GM12891 (cell line): ENCODE results near the gene ASCL2. TPM values are rescaled to one million over a fixed set of nuclear protein-coding genes. Genes with fewer than 3 reads are reported as not detected.

Experiments used
- DNase-seq: peaks from one replicate; pipeline ENCODE4 v3.0.0; 2011; ENCODE audit warnings: low spot score; ENCODE audit not compliant: insufficient read length
- FAIRE-seq: peaks from 2 replicates; lab custom pipeline; 2011; peaks lifted over from hg19 to GRCh38; lab: Jason Lieb, UNC
- PAX5 ChIP-seq: IDR thresholded peaks from 2 replicates; pipeline ENCODE4 v1.6.1; 2011; ENCODE audit warnings: low read length, moderate library complexity, mild to moderate bottlenecking; ENCODE audit not compliant: insufficient read depth, severe bottlenecking
- POLR2A ChIP-seq: IDR thresholded peaks from 2 replicates; pipeline ENCODE4 v1.6.1; 2011; ENCODE audit warnings: low read depth, low read length, control low read depth
- POLR2AphosphoS5 ChIP-seq: IDR thresholded peaks from 2 replicates; pipeline ENCODE4 v1.6.1; 2011; ENCODE audit warnings: low read depth, low read length, control low read depth
- POU2F2 ChIP-seq: IDR thresholded peaks from 2 replicates; pipeline ENCODE4 v1.6.1; 2011; ENCODE audit warnings: low read depth, mild to moderate bottlenecking, control low read depth, low read length, moderate library complexity
- SPI1 ChIP-seq: IDR thresholded peaks from 2 replicates; pipeline ENCODE4 v1.6.1; 2011; ENCODE audit warnings: low read depth, low read length, control low read depth
- TAF1 ChIP-seq: IDR thresholded peaks from 2 replicates; pipeline ENCODE4 v1.6.1; 2011; ENCODE audit warnings: low read depth, low read length, control low read depth
- polyA plus RNA-seq: library from polyadenylated mRNA; unstranded; fragments of >200 nt; gene quantifications from one replicate; pipeline ENCODE4 v1.2.1, GENCODE V29; 2012; ENCODE audit warnings: low read depth, missing spikeins, inconsistent platforms; ENCODE audit not compliant: missing spikeins

Gene ASCL2, protein sequence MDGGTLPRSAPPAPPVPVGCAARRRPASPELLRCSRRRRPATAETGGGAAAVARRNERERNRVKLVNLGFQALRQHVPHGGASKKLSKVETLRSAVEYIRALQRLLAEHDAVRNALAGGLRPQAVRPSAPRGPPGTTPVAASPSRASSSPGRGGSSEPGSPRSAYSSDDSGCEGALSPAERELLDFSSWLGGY
- not detected for polyA plus RNA-seq

DNA sequence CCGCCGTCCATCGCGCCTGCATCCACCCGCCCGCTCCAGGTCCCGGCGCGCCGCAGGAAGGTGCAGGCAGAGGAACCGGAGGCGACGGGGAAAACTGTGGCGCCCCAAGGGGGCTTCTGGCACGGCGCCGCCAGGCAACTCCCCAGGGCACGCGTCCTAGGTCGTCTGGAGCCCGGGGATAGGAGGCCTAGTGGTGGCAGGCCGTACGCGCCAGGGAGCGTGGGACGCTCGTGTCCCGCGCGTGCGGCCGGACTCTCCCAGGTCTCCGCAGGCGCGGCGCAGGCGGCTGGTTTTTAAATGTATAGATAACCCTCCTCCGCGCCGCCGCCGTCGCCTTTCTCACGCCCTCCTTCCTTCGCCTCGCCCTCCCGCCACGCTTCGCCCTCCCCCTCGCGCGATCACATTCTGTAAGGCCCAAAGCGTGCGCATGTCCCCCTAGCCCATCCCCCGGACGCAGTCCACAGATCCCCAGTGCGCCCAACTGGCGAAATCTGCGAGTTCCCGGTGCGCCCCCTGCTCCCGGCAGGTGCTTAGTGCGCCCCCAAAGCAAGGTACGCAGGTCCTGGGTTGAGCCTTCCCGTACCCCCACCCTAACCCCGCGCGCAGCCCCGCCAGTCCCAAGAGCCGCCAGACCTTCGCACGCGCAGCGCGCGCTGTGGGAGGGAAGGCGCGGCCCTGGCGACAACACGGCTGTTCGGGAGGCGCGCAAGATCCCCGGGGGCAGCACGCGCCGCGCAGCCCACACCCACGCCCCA lies at the start of gene ASCL2:
ASCL2 (minus strand) TSS at position 267 of the 755 bp plus-strand sequence; CDS start at position 11, 256 bp downstream.
- TF ChIP-seq SPI1, result no peak
- TF ChIP-seq POLR2AphosphoS5, result no peak
- no peak for TF ChIP-seq TAF1
- no peak for TF ChIP-seq PAX5
- no peak for TF ChIP-seq POLR2A
- no peak for TF ChIP-seq POU2F2
- no peak for DNase-seq
- no peak for FAIRE-seq

DNA sequence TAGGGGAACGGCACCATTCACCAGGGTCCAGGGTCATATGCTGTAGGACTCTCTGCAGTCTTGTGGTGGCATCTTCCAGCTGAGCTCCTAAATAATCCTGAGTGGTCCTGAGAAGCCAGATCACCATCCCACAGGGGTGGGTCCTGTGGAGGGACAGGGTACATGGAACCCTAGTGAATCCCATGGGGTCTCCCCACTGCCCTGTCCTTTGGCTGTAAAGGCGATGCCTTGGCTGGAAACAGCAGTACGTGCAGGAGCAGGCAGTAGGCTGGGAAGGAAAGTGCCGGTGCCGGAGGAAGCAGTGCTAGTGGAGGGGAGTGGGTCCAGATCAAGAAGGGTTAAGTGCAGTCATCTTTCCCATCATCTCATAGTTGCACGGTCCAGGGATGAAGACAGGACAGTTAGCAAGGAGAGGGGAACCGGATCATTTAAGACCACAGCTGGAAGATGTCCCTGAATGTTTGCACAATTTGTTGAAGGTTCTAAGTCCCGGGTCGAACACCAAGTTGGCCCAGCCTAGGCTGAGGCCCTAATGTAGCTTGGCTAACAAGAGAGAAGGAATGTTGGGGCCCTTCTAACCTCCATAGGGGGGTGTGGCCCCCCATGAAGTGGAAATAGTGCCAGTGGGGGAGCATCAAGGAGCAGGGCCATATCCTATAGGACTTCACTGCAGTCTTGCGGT lies 49.5 kb upstream of the ASCL2 start:
- FAIRE-seq (no peak), DNase-seq (no peak)
- TF ChIP-seq PAX5 (no peak), POLR2A (no peak), POLR2AphosphoS5 (no peak), POU2F2 (no peak), SPI1 (no peak), TAF1 (no peak)

DNA sequence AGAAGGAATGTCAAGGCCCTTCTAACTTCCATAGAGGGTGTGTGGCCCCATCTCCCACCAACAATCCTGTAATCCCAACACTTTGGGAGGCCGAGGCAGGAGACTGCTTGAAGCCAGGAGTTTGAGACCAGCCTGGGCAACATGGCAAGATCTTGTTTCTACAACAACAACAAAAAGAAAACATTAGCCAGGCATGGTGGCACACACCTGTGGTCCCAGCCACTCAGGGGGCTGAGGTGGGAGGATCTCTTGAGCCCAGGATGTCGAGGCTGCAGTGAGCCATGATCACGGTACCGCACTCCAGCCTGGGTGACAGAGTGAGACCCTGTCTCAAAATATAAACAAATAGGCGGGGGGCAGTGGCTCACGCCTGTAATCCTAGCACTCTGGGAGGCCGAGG lies 48.3 kb upstream of the ASCL2 start:
- DNase-seq, result no peak
- no peak for FAIRE-seq
- no peak for TF ChIP-seq SPI1
- no peak for TF ChIP-seq POU2F2
- no peak for TF ChIP-seq TAF1

DNA sequence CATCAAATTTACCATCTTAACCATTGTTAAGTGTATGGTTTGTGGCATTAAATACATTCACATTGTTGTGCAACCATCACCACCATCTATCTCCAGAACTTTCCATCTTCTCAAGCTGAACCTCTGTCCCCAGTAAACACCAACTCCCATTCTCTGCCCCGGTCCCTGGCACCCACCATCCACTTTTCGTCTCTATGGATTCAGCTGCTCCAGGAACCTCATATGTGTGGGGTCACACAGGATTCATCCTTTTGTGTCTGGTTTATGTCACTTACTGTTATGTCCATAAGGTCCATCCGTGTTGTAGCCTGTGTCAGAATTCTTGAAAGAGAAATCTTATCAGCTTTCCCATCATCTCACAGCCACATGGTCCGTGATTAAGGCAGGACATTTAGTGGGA lies 47.7 kb upstream of the ASCL2 start:
- no peak for DNase-seq
- no peak for TF ChIP-seq TAF1
- TF ChIP-seq SPI1, result no peak
- no peak for TF ChIP-seq POLR2A
- TF ChIP-seq PAX5, result no peak
- TF ChIP-seq POLR2AphosphoS5, result no peak
- no peak for TF ChIP-seq POU2F2
- FAIRE-seq, result no peak

DNA sequence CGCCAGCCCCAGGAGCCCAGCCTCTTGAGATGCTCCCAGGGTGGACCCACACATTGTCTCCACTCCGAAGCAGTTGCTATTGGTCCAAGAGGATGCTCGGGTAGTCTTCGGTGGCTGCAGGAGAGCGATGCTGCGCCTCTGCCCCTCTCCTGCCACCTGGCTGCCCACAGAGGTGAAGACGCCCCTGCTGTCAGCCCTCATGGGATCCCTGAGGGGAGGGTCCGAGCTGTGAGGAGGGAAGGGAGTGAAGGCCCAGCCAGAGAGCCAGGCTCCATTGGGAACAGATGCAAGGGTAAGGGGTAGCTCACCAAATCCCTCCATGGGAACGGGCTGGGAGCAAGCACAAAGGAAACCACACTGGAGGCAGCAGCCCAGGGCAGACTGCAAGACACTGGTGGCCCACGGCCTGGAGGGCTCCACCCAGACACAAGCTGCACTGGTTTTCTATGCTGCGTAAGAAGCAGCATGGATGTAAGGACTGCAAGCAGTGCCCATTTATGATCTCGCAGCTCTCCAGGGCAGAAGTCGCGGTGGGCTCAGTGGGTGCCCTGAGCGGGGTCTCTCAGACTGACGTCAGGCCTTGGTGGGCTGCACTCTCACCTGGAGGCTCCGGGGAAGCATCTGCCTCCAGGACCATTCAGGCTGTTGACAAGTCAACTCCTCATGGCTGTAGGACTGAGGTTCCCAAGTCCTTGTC lies 47.1 kb upstream of the ASCL2 start:
- FAIRE-seq (no peak), DNase-seq (no peak)
- no peak for TF ChIP-seq POLR2AphosphoS5
- no peak for TF ChIP-seq PAX5
- TF ChIP-seq POU2F2, result no peak
- no peak for TF ChIP-seq SPI1
- TF ChIP-seq TAF1, result no peak
- TF ChIP-seq POLR2A, result no peak

DNA sequence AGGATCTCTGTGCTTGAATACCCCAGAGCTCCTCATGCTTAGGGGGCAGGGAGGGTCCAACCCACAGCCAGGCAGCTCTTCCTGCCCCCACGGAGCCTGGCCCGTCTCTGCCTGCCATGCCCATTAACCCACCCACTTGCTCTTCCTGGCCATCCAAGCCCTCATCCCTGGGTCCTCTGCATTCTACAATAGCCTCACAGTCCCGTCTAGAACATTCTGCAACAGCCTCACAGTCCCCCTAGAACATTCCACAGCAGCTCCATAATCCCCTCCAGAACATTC lies 46.5 kb upstream of the ASCL2 start:
- DNase-seq (no peak), FAIRE-seq (no peak)
- TF ChIP-seq POLR2A, result no peak
- no peak for TF ChIP-seq PAX5
- no peak for TF ChIP-seq POLR2AphosphoS5
- TF ChIP-seq POU2F2, result no peak

DNA sequence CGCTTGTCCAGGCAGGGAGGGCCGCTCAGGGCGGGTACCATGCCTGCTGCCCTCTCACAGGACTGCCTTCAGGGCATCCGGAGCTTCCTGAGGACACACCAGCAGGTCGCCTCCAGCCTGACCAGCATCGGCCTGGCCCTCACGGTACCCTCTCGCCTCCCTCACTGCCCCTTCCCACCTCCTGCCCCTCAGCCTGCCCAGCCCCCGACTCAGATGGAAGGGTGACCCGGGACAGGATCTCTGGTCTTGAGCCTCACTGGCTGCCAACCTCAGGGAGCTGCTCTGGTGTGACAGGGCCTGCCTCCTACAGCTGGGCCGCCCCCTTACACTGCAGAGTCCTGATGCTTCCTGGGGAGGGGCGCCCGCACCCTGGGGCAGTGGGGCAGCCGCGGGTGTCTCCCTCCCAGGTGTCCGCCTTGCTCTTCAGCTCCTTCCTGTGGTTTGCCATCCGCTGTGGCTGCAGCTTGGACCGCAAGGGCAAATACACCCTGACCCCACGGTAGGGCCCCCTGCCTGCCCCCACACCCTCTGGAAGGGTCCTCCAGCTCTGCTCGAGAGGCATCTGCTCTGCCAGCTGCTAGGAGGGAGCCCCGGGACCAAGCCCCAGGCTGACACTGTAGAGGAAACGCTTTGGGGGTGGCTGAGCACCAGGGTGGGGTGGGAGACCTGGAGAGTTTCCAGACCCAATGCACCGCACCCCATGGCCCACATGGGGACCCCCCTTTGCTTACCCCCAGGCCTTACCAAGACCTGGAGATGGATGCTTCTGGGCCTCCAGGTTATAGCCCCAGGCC lies 46.0 kb upstream of the ASCL2 start:
- FAIRE-seq (no peak), DNase-seq (no peak)
- no peak for TF ChIP-seq PAX5
- no peak for TF ChIP-seq POU2F2
- no peak for TF ChIP-seq TAF1
- TF ChIP-seq SPI1, result no peak
- TF ChIP-seq POLR2A, result no peak
- TF ChIP-seq POLR2AphosphoS5, result no peak

DNA sequence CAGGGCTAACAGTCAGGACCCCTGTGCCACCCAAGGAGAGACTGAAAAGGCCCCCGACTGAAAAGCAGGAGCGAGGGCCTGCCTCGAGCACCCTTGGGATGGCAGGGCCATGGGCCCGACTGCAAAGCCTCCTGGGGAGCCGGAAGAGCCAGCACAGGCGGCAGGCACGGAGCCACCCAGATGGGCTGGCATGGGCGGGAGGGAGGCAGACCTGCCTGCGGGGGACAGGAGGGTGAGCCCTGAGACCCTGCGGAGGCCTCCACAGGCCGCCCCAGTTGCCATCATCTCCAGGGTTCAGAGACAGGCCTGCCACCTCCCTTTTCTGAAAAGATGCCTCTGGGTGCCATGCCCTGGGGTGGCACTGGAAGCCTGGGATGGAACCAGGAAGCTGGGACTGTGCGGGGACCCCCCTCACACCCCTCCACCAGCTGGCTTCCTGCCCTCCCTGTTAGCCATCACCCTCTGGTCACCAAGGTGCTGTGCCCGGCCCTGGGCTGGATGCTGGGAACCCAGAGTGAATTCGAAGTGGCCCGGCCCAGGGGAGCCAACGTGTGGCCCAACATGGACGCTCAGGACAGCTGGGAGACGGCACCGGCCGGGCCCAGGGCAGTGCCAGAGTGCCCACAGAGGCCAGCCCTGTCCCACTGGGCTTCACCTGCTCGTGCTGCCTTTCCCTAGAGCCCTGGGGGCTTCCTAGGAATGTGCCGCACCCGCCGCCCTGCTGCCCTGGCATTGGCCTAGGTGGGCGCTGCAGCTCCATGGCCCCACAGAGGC lies 45.2 kb upstream of the ASCL2 start:
- FAIRE-seq (no peak), DNase-seq (no peak)
- no peak for TF ChIP-seq SPI1
- TF ChIP-seq POLR2AphosphoS5, result no peak
